Measurements from ENCODE around the gene ITPR2. TPM values are rescaled to one million over a fixed set of nuclear protein-coding genes. Genes with fewer than 3 reads are reported as not detected.

Gene ITPR2
- total RNA-seq, 1 donor, result 19.2 TPM

DNA sequence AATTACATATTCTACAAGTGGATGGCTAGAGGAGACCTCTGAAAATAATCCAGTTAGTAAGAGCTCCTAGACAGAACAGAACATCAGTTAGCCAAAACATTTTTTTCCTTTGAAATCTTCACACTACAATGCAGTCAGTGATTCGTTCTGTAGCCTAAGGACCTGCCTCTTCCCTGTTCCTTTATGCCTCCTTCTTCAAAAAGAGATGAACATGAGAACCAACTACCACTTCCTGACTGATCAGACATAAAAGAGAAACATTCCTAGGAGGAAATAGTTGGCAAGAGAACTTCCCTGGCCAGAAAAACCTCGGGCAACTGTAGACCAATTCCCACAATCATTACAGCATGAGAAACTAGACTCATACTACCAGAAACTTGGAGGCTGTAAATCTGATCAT, 29.4 kb downstream of the ITPR2 start:
- DNase-seq (ENCODE audit: insufficient read length, low spot score, missing footprints), result peak; percentile 90
- Histone ChIP-seq H4K20me1 (ENCODE audit: insufficient read depth, low read length) (no peaks in the 10 kb centered on the region), H3K9me3 (ENCODE audit: low read depth, low read length) (no peaks in the 10 kb centered on the region), H3K4me3 (ENCODE audit: insufficient read depth, low read length) (no peak overlapping the region), H3K27ac (ENCODE audit: low read depth, low read length) (peak overlapping the region; percentile 19), H3K36me3 (ENCODE audit: insufficient read depth, low read length) (no peaks in the 10 kb centered on the region), H3K79me2 (ENCODE audit: insufficient read depth, low read length) (peaks cover 2% of the 10 kb centered on the region), H3K4me2 (ENCODE audit: insufficient read depth, low read length) (peak overlapping the region; percentile 12), H3K27me3 (ENCODE audit: insufficient read depth, low read length) (no peaks in the 10 kb centered on the region), H2AFZ (ENCODE audit: low read length) (peak overlapping the region; percentile 43), H3K4me1 (ENCODE audit: insufficient read depth, low read length) (peaks cover 7% of the 10 kb centered on the region)
- TF ChIP-seq, protein P1, sequence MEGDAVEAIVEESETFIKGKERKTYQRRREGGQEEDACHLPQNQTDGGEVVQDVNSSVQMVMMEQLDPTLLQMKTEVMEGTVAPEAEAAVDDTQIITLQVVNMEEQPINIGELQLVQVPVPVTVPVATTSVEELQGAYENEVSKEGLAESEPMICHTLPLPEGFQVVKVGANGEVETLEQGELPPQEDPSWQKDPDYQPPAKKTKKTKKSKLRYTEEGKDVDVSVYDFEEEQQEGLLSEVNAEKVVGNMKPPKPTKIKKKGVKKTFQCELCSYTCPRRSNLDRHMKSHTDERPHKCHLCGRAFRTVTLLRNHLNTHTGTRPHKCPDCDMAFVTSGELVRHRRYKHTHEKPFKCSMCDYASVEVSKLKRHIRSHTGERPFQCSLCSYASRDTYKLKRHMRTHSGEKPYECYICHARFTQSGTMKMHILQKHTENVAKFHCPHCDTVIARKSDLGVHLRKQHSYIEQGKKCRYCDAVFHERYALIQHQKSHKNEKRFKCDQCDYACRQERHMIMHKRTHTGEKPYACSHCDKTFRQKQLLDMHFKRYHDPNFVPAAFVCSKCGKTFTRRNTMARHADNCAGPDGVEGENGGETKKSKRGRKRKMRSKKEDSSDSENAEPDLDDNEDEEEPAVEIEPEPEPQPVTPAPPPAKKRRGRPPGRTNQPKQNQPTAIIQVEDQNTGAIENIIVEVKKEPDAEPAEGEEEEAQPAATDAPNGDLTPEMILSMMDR (IDR thresholded peaks at IDR 0.05; ENCODE audit: extremely low read depth, low read depth, low read length), result no peak

DNA sequence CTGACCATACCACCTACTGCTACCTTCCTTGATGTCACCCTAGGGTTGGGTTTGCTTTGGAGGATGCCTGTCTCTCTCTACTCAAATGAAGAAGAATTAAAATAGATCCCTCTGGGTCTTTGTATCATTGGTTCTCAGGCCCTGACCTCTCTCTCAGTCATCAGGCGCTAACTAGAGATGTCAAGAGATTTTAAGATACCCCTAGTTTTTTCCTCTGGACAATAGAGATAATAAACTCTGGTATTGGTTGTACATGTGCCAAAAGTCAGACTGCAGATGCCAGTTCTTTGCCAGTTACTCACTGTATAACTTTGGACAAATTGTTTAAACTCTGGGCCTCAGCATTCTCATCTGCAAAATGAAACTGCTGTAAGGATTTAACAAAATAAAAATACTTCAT, 31.5 kb downstream of the ITPR2 start:
- TF ChIP-seq, protein P1 (IDR thresholded peaks at IDR 0.05; ENCODE audit: extremely low read depth, low read depth, low read length), result no peak
- peaks cover 7% of the 10 kb centered on the region for H3K4me1 ChIP-seq (ENCODE audit: insufficient read depth, low read length)
- no peaks in the 10 kb centered on the region for H3K9me3 ChIP-seq (ENCODE audit: low read depth, low read length)
- H3K36me3 ChIP-seq (ENCODE audit: insufficient read depth, low read length), result no peaks in the 10 kb centered on the region
- no peak overlapping the region for H3K27ac ChIP-seq (ENCODE audit: low read depth, low read length)
- H3K79me2 ChIP-seq (ENCODE audit: insufficient read depth, low read length), result no peaks in the 10 kb centered on the region
- H2AFZ ChIP-seq (ENCODE audit: low read length), result no peak overlapping the region
- H3K27me3 ChIP-seq (ENCODE audit: insufficient read depth, low read length), result no peaks in the 10 kb centered on the region
- no peak for DNase-seq (ENCODE audit: insufficient read length, low spot score, missing footprints)
- H3K4me3 ChIP-seq (ENCODE audit: insufficient read depth, low read length), result no peak overlapping the region
- H4K20me1 ChIP-seq (ENCODE audit: insufficient read depth, low read length), result no peaks in the 10 kb centered on the region
- H3K4me2 ChIP-seq (ENCODE audit: insufficient read depth, low read length), result no peak overlapping the region

GRCh38 chr12:26800858-26801257, 32.1 kb downstream of the ITPR2 start:
- H2AFZ ChIP-seq (ENCODE audit: low read length), result no peak overlapping the region
- H3K79me2 ChIP-seq (ENCODE audit: insufficient read depth, low read length), result no peaks in the 10 kb centered on the region
- TF ChIP-seq, protein P1 (IDR thresholded peaks at IDR 0.05; ENCODE audit: extremely low read depth, low read depth, low read length), result no peak
- no peaks in the 10 kb centered on the region for H3K9me3 ChIP-seq (ENCODE audit: low read depth, low read length)
- peaks cover 7% of the 10 kb centered on the region for H3K4me1 ChIP-seq (ENCODE audit: insufficient read depth, low read length)
- no peaks in the 10 kb centered on the region for H3K27me3 ChIP-seq (ENCODE audit: insufficient read depth, low read length)
- H3K36me3 ChIP-seq (ENCODE audit: insufficient read depth, low read length), result no peaks in the 10 kb centered on the region
- H3K27ac ChIP-seq (ENCODE audit: low read depth, low read length), result no peak overlapping the region
- H3K4me2 ChIP-seq (ENCODE audit: insufficient read depth, low read length), result no peak overlapping the region
- H3K4me3 ChIP-seq (ENCODE audit: insufficient read depth, low read length), result no peak overlapping the region
- no peak for DNase-seq (ENCODE audit: insufficient read length, low spot score, missing footprints)
- no peaks in the 10 kb centered on the region for H4K20me1 ChIP-seq (ENCODE audit: insufficient read depth, low read length)

- H3K79me2 ChIP-seq (ENCODE audit: insufficient read depth, low read length), result no peaks in the 10 kb centered on the region
- TF ChIP-seq, protein P1 (IDR thresholded peaks at IDR 0.05; ENCODE audit: extremely low read depth, low read depth, low read length), result no peak
- no peaks in the 10 kb centered on the region for H4K20me1 ChIP-seq (ENCODE audit: insufficient read depth, low read length)
- DNase-seq (ENCODE audit: insufficient read length, low spot score, missing footprints), result no peak
- H3K27me3 ChIP-seq (ENCODE audit: insufficient read depth, low read length), result no peaks in the 10 kb centered on the region
- no peaks in the 10 kb centered on the region for H3K9me3 ChIP-seq (ENCODE audit: low read depth, low read length)
- H2AFZ ChIP-seq (ENCODE audit: low read length), result no peak overlapping the region
- H3K36me3 ChIP-seq (ENCODE audit: insufficient read depth, low read length), result no peaks in the 10 kb centered on the region
- no peak overlapping the region for H3K4me3 ChIP-seq (ENCODE audit: insufficient read depth, low read length)
- H3K4me1 ChIP-seq (ENCODE audit: insufficient read depth, low read length), result peaks cover 7% of the 10 kb centered on the region
- no peak overlapping the region for H3K27ac ChIP-seq (ENCODE audit: low read depth, low read length)
- H3K4me2 ChIP-seq (ENCODE audit: insufficient read depth, low read length), result no peak overlapping the region
Observed at GRCh38 chr12:26800347-26800746, 32.6 kb downstream of the ITPR2 start.
